ENCODE data around the gene GPR156.

The GPR156 gene

DNA sequence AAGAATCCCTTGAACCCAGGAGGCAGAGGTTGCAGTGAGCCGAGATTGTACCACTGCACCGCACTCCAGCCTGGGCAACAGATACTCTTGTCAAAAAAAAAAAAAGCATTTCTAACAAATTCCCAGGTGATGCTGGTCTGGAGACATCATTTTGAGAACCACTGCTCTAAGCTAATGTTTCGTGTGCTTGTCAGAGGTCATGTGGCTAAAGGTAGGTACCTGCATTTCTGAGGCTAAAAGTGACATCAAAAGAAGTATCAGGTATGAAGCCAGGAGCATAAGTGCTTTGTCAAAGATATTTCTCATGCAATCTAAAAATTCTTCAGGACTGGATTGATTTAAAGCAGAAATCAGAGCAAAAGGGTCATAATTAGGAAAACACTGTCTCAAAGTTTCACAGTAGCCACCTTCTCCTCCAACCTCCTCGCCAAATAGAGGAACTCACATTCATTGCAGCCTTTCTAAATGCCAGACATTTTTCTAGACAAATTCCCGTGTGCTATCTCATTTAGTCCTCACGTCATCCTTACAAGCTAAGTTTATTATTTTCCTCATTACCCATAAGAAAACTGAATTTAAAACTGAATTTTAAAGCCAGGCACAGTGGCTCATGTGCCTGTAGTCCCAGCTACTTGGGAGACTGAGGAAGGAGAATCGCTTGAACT is 165.0 kb downstream of the GPR156 start:
- H3K27me3 ChIP-seq (ENCODE audit: insufficient read depth, low read length): no peaks in the 10 kb centered on the region
- no peaks in the 10 kb centered on the region for H3K36me3 ChIP-seq (ENCODE audit: insufficient read depth, low read length)
- TF ChIP-seq, protein P1, sequence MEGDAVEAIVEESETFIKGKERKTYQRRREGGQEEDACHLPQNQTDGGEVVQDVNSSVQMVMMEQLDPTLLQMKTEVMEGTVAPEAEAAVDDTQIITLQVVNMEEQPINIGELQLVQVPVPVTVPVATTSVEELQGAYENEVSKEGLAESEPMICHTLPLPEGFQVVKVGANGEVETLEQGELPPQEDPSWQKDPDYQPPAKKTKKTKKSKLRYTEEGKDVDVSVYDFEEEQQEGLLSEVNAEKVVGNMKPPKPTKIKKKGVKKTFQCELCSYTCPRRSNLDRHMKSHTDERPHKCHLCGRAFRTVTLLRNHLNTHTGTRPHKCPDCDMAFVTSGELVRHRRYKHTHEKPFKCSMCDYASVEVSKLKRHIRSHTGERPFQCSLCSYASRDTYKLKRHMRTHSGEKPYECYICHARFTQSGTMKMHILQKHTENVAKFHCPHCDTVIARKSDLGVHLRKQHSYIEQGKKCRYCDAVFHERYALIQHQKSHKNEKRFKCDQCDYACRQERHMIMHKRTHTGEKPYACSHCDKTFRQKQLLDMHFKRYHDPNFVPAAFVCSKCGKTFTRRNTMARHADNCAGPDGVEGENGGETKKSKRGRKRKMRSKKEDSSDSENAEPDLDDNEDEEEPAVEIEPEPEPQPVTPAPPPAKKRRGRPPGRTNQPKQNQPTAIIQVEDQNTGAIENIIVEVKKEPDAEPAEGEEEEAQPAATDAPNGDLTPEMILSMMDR (IDR thresholded peaks at IDR 0.05; ENCODE audit: low read length): no peak
- TF ChIP-seq EZH2 (IDR thresholded peaks at IDR 0.05; ENCODE audit: borderline replicate concordance, low read length): no peak
- H4K20me1 ChIP-seq (ENCODE audit: insufficient read depth, low read length): no peaks in the 10 kb centered on the region
- H3F3A ChIP-seq (ENCODE audit: insufficient read depth, low read length): no peaks in the 10 kb centered on the region
- H3K9me3 ChIP-seq (ENCODE audit: low read length): no peaks in the 10 kb centered on the region
- no peaks in the 10 kb centered on the region for H3K9me2 ChIP-seq (ENCODE audit: low read depth, low read length)
- no peaks in the 10 kb centered on the region for H3K4me1 ChIP-seq (ENCODE audit: insufficient read depth, low read length, severe bottlenecking)
- no peak overlapping the region for H3K4me2 ChIP-seq (ENCODE audit: low read length)
- no peak overlapping the region for H3K4me3 ChIP-seq (ENCODE audit: low read depth, low read length, poor library complexity, severe bottlenecking)
- no peaks in the 10 kb centered on the region for H3K79me2 ChIP-seq (ENCODE audit: insufficient read depth, low read length)
- no peak overlapping the region for H3K9ac ChIP-seq (ENCODE audit: low read length)
- H2AFZ ChIP-seq (ENCODE audit: low read length): no peak overlapping the region
- H3K27ac ChIP-seq (ENCODE audit: low read depth, low read length, poor library complexity, severe bottlenecking): no peak overlapping the region

Data from OCI-LY1 (cell line).